Liver (tissue), 9 donors: ENCODE data around the gene ST3GAL2. TPM values are rescaled to one million over a fixed set of nuclear protein-coding genes. Genes with fewer than 3 reads are reported as not detected.

Experiments
- DNase-seq: peaks from one replicate; pipeline ENCODE4 v3.0.0-alpha.2; 2017; ENCODE audit warnings: low spot score
- H3K27ac ChIP-seq, 2 donors: one replicate each; pipeline ENCODE4 v1.7.0; 2013; ENCODE audit warnings: inconsistent platforms in 2 of 2, low read length in 2 of 2, control low read depth in 1 of 2, low read depth in 1 of 2, mild to moderate bottlenecking in 1 of 2
- H3K27me3 ChIP-seq, 4 donors: one replicate each; pipeline versions ENCODE4 v1.6.1 to v1.7.0; 2013; ENCODE audit warnings: low read length in 3 of 4, inconsistent platforms in 1 of 4, mild to moderate bottlenecking in 1 of 4, moderate library complexity in 1 of 4; ENCODE audit not compliant: control insufficient read depth in 4 of 4, insufficient read depth in 4 of 4
- H3K36me3 ChIP-seq, 4 donors: one replicate each; pipeline versions ENCODE4 v1.6.1 to v1.7.0; 2013; ENCODE audit warnings: low read length in 3 of 4, mild to moderate bottlenecking in 3 of 4, low read depth in 1 of 4, moderate library complexity in 1 of 4; ENCODE audit not compliant: control insufficient read depth in 4 of 4, insufficient read depth in 3 of 4
- H3K4me1 ChIP-seq, 4 donors: one replicate each; pipeline versions ENCODE4 v1.6.1 to v1.7.0; 2013; ENCODE audit warnings: low read length in 3 of 4, mild to moderate bottlenecking in 3 of 4, moderate library complexity in 1 of 4; ENCODE audit not compliant: control insufficient read depth in 4 of 4, insufficient read depth in 4 of 4
- H3K4me3 ChIP-seq, 3 donors: one replicate each; pipeline versions ENCODE4 v1.6.1 to v1.7.0; 2013; ENCODE audit warnings: low read length in 3 of 3, control low read depth in 1 of 3, low read depth in 1 of 3, mild to moderate bottlenecking in 1 of 3
- H3K9ac ChIP-seq, 2 donors: one replicate each; pipeline ENCODE4 v1.7.0; 2013; ENCODE audit warnings: low read length in 2 of 2, mild to moderate bottlenecking in 2 of 2, moderate library complexity in 2 of 2, control low read depth in 1 of 2, low read depth in 1 of 2
- H3K9me3 ChIP-seq, 4 donors: one replicate each; pipeline versions ENCODE4 v1.6.1 to v1.7.0; 2013; ENCODE audit warnings: low read length in 3 of 4; ENCODE audit not compliant: control insufficient read depth in 4 of 4
- ATF3 ChIP-seq: IDR thresholded peaks from 2 replicates; pipeline ENCODE4 v1.6.1; 2016; ENCODE audit warnings: antibody characterized with exemption
- EGR1 ChIP-seq, 2 donors: IDR thresholded peaks; 2 replicates each; pipeline ENCODE4 v1.6.1; 2016 to 2018; ENCODE audit warnings: antibody characterized with exemption in 2 of 2, low read depth in 2 of 2
- FOXA1 ChIP-seq: IDR thresholded peaks from 2 replicates; pipeline ENCODE4 v1.6.1; 2016; ENCODE audit warnings: antibody characterized with exemption
- FOXA2 ChIP-seq: IDR thresholded peaks from 2 replicates; pipeline ENCODE4 v1.6.1; 2016; ENCODE audit warnings: antibody characterized with exemption
- GABPA ChIP-seq, 2 donors: IDR thresholded peaks in 1 of 2; conservative IDR thresholded peaks in 1 of 2; 2 replicates each; pipeline ENCODE4 v1.6.1; 2016; ENCODE audit warnings: antibody characterized with exemption in 2 of 2, mild to moderate bottlenecking in 1 of 2, moderate library complexity in 1 of 2
- HNF4A ChIP-seq, 2 donors: conservative IDR thresholded peaks; 2 replicates each; pipeline ENCODE4 v1.6.1; 2016; ENCODE audit warnings: antibody characterized with exemption in 2 of 2, mild to moderate bottlenecking in 2 of 2
- HNF4G ChIP-seq: IDR thresholded peaks from 2 replicates; pipeline ENCODE4 v1.6.1; 2016; ENCODE audit warnings: antibody characterized with exemption
- JUND ChIP-seq, 2 donors: IDR thresholded peaks; 2 replicates each; pipeline ENCODE4 v1.6.1; 2016; ENCODE audit warnings: antibody characterized with exemption in 2 of 2
- MAX ChIP-seq: IDR thresholded peaks from 2 replicates; pipeline ENCODE4 v1.6.1; 2016; ENCODE audit warnings: antibody characterized with exemption
- NR2F2 ChIP-seq: IDR thresholded peaks from 2 replicates; pipeline ENCODE4 v1.6.1; 2016; ENCODE audit warnings: antibody characterized with exemption
- RAD21 ChIP-seq, 2 donors: IDR thresholded peaks; 2 replicates each; pipeline ENCODE4 v1.6.1; 2016; ENCODE audit warnings: antibody characterized with exemption in 2 of 2, mild to moderate bottlenecking in 2 of 2
- REST ChIP-seq: IDR thresholded peaks from 2 replicates; pipeline ENCODE4 v1.6.1; 2016; ENCODE audit warnings: antibody characterized with exemption, mild to moderate bottlenecking
- RXRA ChIP-seq, 2 donors: IDR thresholded peaks; 2 replicates each; pipeline ENCODE4 v1.6.1; 2017 to 2018; ENCODE audit warnings: antibody characterized with exemption in 2 of 2, mild to moderate bottlenecking in 1 of 2
- SP1 ChIP-seq: IDR thresholded peaks from 2 replicates; pipeline ENCODE4 v1.6.1; 2018; ENCODE audit warnings: antibody characterized with exemption, mild to moderate bottlenecking
- TAF1 ChIP-seq: conservative IDR thresholded peaks from 2 replicates; pipeline ENCODE4 v1.6.1; 2016; ENCODE audit warnings: antibody characterized with exemption, mild to moderate bottlenecking
- YY1 ChIP-seq: IDR thresholded peaks from 2 replicates; pipeline ENCODE4 v1.6.1; 2016; ENCODE audit warnings: antibody characterized with exemption, mild to moderate bottlenecking
- WGBS: extraction: QIAGEN DNeasy Blood & Tissue Kit; methylation state at CpG from one replicate; pipeline ENCODE4 v1.1.7; 2013; 5-methylcytosine and 5-hydroxymethylcytosine counted together
- polyA plus RNA-seq, 2 donors: library from polyadenylated mRNA; stranded (reverse) in 1 of 2; unstranded in 1 of 2; fragments of 200-250 nt in 1 of 2; fragments of >200 nt in 1 of 2; fragmentation: Nextera tagmentation in 1 of 2; extraction: Ambion mirVana in 1 of 2; gene quantifications; one replicate each; pipeline versions ENCODE4 v1.2.1 to v1.2.3, GENCODE V29; 2013 to 2015
- total RNA-seq, 2 donors: library from RNA; depleted of rRNA; stranded (reverse); fragments of >200 nt; gene quantifications; one replicate each; pipeline ENCODE4 v1.2.3, GENCODE V29; 2014
- TF ChIP-seq, protein P1 (sequence below): IDR thresholded peaks from 2 replicates; pipeline ENCODE4 v1.6.1; 2016; ENCODE audit warnings: antibody characterized with exemption
- TF ChIP-seq, protein P2 (sequence below): fragments of 150-350 bp; IDR thresholded peaks from 2 replicates; pipeline ENCODE4 v1.5.1; 2017; ENCODE audit warnings: improper control_type of control experiment, low read depth, low read length; ENCODE audit not compliant: missing input control
- donor health status: healthy.
- donor health status: healthy.
- donor health status: healthy.
- donor health status: healthy.
- donor health status: healthy.

ST3GAL2 gene
- total and polyA plus RNA-seq, 4 donors: 3.9 to 53.1 (median 12.9) TPM

DNA sequence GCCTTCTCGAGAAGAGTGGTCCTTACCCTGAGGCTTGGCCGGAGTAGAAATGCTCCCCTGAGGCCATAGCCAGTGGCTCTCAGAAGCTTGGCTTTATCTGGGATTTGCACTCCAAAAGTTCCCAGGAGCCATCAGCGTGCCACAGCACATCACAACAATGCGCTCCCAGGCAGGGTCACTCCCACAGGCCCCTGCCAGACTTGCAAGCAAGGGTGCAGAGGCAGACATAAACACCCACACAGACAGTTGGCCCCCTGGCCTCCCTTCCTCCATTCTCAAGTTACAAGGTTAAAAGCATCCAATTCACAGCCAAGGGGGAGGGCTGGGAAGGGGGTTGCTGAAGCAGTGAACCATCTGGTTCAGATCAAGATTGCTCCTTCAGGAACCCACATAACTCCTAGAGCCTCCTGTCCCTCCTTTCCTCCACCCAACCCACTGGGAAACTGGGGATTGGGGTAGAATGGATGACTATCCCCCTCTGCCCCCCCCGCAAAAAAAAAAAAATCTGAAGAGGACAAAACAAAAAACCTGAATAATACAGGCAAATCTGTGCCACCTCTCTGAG, 1.8 kb downstream of the ST3GAL2 start:
- whole genome bisulfite sequencing: 88% methylated on average over 5 of the region's 5 CpGs
- H3K4me3 ChIP-seq: no peak overlapping the region
- H3K36me3 ChIP-seq: no peaks in the 10 kb centered on the region
- TF ChIP-seq YY1 (no peak), JUND (IDR thresholded peaks at IDR 0.05) (no peak), HNF4A (conservative IDR thresholded peaks at IDR 0.05) (no peak), ATF3 (no peak)
- no peak for DNase-seq
- no peaks in the 10 kb centered on the region for H3K9me3 ChIP-seq
- no peak overlapping the region for H3K27ac ChIP-seq
- peaks cover 13 to 33% (median 19%) of the 10 kb centered on the region in 4 donors for H3K4me1 ChIP-seq
- H3K27me3 ChIP-seq: no peaks in the 10 kb centered on the region
- no peak overlapping the region for H3K9ac ChIP-seq

DNA sequence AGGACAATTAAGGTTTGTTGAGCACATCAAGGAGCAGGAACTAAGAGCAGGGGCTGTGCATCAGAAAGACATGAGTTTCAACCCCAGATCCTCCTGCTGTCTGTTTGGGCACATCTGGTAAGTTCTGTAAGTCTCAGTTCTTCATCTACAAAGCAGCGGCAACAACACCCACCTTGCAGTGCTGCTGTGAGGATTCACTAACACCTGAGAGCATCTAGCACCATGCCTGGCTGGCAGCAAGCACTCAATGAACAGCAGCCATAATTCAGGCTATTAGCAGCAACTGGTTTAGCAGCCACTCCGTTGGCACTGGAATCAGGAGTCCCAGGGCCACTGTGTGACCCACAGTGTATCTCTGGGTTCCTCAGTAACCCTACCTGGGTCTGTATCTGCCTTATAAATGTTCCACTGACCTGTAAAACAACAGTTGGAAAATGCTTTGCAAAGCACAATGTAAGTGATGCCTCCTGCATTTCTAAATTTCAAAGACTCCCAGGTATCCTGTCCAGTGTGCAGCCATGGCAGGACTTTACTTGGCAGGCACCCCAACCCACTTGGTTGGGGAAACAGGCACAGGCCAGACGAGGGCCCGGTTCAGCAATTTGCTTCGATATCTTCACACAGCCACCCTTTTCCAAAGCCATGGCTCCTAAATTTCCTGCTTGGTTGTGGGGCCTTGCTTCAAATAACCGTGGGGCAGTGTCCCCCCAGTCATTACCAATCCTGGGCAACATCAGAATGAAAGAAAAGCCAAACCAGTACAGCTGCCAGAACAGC, 4.2 kb downstream of the ST3GAL2 start:
- 89% methylated on average over 6 of the region's 6 CpGs for WGBS
- Histone ChIP-seq H3K4me3 (no peak overlapping the region), H3K36me3 (no peaks in the 10 kb centered on the region), H3K4me1 (peaks cover 23 to 44% (median 29%) of the 10 kb centered on the region in 4 donors), H3K9ac (no peak overlapping the region), H3K9me3 (no peaks in the 10 kb centered on the region), H3K27me3 (no peaks in the 10 kb centered on the region), H3K27ac (no peak overlapping the region)
- no peak for TF ChIP-seq RXRA (IDR thresholded peaks at IDR 0.05)
- no peak for TF ChIP-seq HNF4G
- TF ChIP-seq, protein P1, sequence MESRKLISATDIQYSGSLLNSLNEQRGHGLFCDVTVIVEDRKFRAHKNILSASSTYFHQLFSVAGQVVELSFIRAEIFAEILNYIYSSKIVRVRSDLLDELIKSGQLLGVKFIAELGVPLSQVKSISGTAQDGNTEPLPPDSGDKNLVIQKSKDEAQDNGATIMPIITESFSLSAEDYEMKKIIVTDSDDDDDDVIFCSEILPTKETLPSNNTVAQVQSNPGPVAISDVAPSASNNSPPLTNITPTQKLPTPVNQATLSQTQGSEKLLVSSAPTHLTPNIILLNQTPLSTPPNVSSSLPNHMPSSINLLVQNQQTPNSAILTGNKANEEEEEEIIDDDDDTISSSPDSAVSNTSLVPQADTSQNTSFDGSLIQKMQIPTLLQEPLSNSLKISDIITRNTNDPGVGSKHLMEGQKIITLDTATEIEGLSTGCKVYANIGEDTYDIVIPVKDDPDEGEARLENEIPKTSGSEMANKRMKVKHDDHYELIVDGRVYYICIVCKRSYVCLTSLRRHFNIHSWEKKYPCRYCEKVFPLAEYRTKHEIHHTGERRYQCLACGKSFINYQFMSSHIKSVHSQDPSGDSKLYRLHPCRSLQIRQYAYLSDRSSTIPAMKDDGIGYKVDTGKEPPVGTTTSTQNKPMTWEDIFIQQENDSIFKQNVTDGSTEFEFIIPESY: no peak
- TF ChIP-seq RAD21 (IDR thresholded peaks at IDR 0.05): no peak
- TF ChIP-seq SP1: no peak
- no peak for TF ChIP-seq EGR1 (IDR thresholded peaks at IDR 0.05; ENCODE audit: low read depth in 2 of 2)
- no peak for TF ChIP-seq TAF1
- TF ChIP-seq ATF3: no peak
- TF ChIP-seq FOXA2: no peak
- TF ChIP-seq GABPA (IDR thresholded peaks at IDR 0.05 in 1 of 2, conservative IDR thresholded peaks at IDR 0.05 in 1 of 2): no peak
- TF ChIP-seq HNF4A (conservative IDR thresholded peaks at IDR 0.05): no peak
- TF ChIP-seq YY1: no peak
- no peak for TF ChIP-seq NR2F2
- TF ChIP-seq REST: no peak
- no peak for TF ChIP-seq JUND (IDR thresholded peaks at IDR 0.05)
- no peak for TF ChIP-seq MAX
- TF ChIP-seq FOXA1: no peak
- TF ChIP-seq, protein P2, sequence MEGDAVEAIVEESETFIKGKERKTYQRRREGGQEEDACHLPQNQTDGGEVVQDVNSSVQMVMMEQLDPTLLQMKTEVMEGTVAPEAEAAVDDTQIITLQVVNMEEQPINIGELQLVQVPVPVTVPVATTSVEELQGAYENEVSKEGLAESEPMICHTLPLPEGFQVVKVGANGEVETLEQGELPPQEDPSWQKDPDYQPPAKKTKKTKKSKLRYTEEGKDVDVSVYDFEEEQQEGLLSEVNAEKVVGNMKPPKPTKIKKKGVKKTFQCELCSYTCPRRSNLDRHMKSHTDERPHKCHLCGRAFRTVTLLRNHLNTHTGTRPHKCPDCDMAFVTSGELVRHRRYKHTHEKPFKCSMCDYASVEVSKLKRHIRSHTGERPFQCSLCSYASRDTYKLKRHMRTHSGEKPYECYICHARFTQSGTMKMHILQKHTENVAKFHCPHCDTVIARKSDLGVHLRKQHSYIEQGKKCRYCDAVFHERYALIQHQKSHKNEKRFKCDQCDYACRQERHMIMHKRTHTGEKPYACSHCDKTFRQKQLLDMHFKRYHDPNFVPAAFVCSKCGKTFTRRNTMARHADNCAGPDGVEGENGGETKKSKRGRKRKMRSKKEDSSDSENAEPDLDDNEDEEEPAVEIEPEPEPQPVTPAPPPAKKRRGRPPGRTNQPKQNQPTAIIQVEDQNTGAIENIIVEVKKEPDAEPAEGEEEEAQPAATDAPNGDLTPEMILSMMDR: no peak
- no peak for DNase-seq
